Liver (tissue), 3 donors: ENCODE results near the gene ANKRD33B.

Experiments used
- CTCF ChIP-seq: fragments of 150-350 bp; IDR thresholded peaks from 2 replicates; pipeline ENCODE4 v1.5.1; 2017; ENCODE audit warnings: improper control_type of control experiment, low read depth, low read length; ENCODE audit not compliant: missing input control
- TAF1 ChIP-seq: conservative IDR thresholded peaks from 2 replicates; pipeline ENCODE4 v1.6.1; 2016; ENCODE audit warnings: antibody characterized with exemption, mild to moderate bottlenecking
- donor health status: healthy.
- donor health status: healthy.

GRCh38 chr5:10617103-10617502 is 53.2 kb downstream of the ANKRD33B start:
- TF ChIP-seq CTCF (no peak), TAF1 (no peak)
